ENCODE data around the gene SOCS3.

- no peak for TF ChIP-seq EZH2phosphoT487 (IDR thresholded peaks at IDR 0.05; ENCODE audit: borderline replicate concordance)
- TF ChIP-seq, protein P1, sequence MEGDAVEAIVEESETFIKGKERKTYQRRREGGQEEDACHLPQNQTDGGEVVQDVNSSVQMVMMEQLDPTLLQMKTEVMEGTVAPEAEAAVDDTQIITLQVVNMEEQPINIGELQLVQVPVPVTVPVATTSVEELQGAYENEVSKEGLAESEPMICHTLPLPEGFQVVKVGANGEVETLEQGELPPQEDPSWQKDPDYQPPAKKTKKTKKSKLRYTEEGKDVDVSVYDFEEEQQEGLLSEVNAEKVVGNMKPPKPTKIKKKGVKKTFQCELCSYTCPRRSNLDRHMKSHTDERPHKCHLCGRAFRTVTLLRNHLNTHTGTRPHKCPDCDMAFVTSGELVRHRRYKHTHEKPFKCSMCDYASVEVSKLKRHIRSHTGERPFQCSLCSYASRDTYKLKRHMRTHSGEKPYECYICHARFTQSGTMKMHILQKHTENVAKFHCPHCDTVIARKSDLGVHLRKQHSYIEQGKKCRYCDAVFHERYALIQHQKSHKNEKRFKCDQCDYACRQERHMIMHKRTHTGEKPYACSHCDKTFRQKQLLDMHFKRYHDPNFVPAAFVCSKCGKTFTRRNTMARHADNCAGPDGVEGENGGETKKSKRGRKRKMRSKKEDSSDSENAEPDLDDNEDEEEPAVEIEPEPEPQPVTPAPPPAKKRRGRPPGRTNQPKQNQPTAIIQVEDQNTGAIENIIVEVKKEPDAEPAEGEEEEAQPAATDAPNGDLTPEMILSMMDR (conservative IDR thresholded peaks at IDR 0.05; ENCODE audit: low read length), result no peak
Measured at GRCh38 chr17:78322858-78323455, 36.9 kb downstream of the SOCS3 start.

All from Loucy (cell line).